GM19351 (cell line): ENCODE measurements around the gene JAKMIP1.
"Not testable (repeated sequence)": the region's sequence is repeated elsewhere in the genome, so short reads cannot be mapped to it uniquely, and the experiment has no call there.

Experiments used
- ATAC-seq: cut with Tn5 transposase; IDR thresholded peaks from one replicate; pipeline ENCODE4 v1.9.1; 2021; ENCODE audit warnings: mild to moderate bottlenecking, moderate library complexity; ENCODE audit not compliant: unreplicated experiment

Gene JAKMIP1

GRCh38 chr4:6229671-6230501, 29.5 kb upstream of the JAKMIP1 start:
- ATAC-seq, result no peak

GRCh38 chr4:6229095-6229494, 28.7 kb upstream of the JAKMIP1 start:
- ATAC-seq, result no peak

- no peak for ATAC-seq
These were observed 28.1 kb upstream of the JAKMIP1 start for GRCh38 chr4:6228158-6229067.

- ATAC-seq, result no peak
These were observed 27.2 kb upstream of the JAKMIP1 start for GRCh38 chr4:6227412-6228157.

- no peak for ATAC-seq
These were observed 26.2 kb upstream of the JAKMIP1 start for GRCh38 chr4:6226506-6226905.

- no peak for ATAC-seq
These were observed 25.1 kb upstream of the JAKMIP1 start for GRCh38 chr4:6225469-6225868.

- no peak for ATAC-seq
These were observed 24.4 kb upstream of the JAKMIP1 start for GRCh38 chr4:6224735-6225134.

- ATAC-seq, result no peak
These were observed 22.5 kb upstream of the JAKMIP1 start for GRCh38 chr4:6222761-6223292.

GRCh38 chr4:6221851-6222760, 21.8 kb upstream of the JAKMIP1 start:
- no peak for ATAC-seq

- ATAC-seq, result no peak
These were observed 21.0 kb upstream of the JAKMIP1 start for GRCh38 chr4:6221301-6221850.

- peak; percentile 98 for ATAC-seq
These were observed 17.5 kb upstream of the JAKMIP1 start for GRCh38 chr4:6217716-6218381.

- no peak for ATAC-seq
These were observed 16.2 kb upstream of the JAKMIP1 start for GRCh38 chr4:6216588-6216987.

GRCh38 chr4:6209921-6210320, 9.6 kb upstream of the JAKMIP1 start:
- ATAC-seq, result no peak

- not testable (repeated sequence) for ATAC-seq
These were observed 8.9 kb upstream of the JAKMIP1 start for GRCh38 chr4:6209291-6209690.

- ATAC-seq, result no peak
These were observed 8.1 kb upstream of the JAKMIP1 start for GRCh38 chr4:6208416-6208815.

GRCh38 chr4:6207602-6208001, 7.3 kb upstream of the JAKMIP1 start:
- no peak for ATAC-seq

GRCh38 chr4:6206771-6207290, 6.5 kb upstream of the JAKMIP1 start:
- no peak for ATAC-seq

GRCh38 chr4:6205973-6206372, 5.6 kb upstream of the JAKMIP1 start:
- ATAC-seq, result no peak

- ATAC-seq, result no peak
These were observed 5.2 kb upstream of the JAKMIP1 start for GRCh38 chr4:6205567-6205931.
